ENCODE measurements around the gene KDM2A.
"Not testable (repeated sequence)": the region's sequence is repeated elsewhere in the genome, so short reads cannot be mapped to it uniquely, and the experiment has no call there.

The KDM2A gene

GRCh38 chr11:67202028-67202427 is 83.0 kb downstream of the KDM2A start:
- no peak overlapping the region for H3K4me3 ChIP-seq (ENCODE audit: low read depth, low read length)
- H3K36me3 ChIP-seq (ENCODE audit: control insufficient read depth, insufficient read depth, low read length): peaks cover 26% of the 10 kb centered on the region
- peaks cover 7% of the 10 kb centered on the region for H3K4me1 ChIP-seq (ENCODE audit: control insufficient read depth, insufficient read depth, low read length)
- H3K27me3 ChIP-seq (ENCODE audit: control insufficient read depth, insufficient read depth, low read length): no peaks in the 10 kb centered on the region
- H3K9me3 ChIP-seq (ENCODE audit: control insufficient read depth, insufficient read depth, low read depth, low read length): no peaks in the 10 kb centered on the region
- no peak overlapping the region for H3K9ac ChIP-seq (ENCODE audit: low read length)
- H3K27ac ChIP-seq (ENCODE audit: low read depth, low read length): no peak overlapping the region

GRCh38 chr11:67204822-67205221 is 85.8 kb downstream of the KDM2A start:
- Histone ChIP-seq H3K9me3 (ENCODE audit: control insufficient read depth, insufficient read depth, low read depth, low read length) (no peaks in the 10 kb centered on the region), H3K9ac (ENCODE audit: low read length) (no peak overlapping the region), H3K36me3 (ENCODE audit: control insufficient read depth, insufficient read depth, low read length) (peaks cover 36% of the 10 kb centered on the region), H3K27me3 (ENCODE audit: control insufficient read depth, insufficient read depth, low read length) (no peaks in the 10 kb centered on the region), H3K27ac (ENCODE audit: low read depth, low read length) (no peak overlapping the region), H3K4me1 (ENCODE audit: control insufficient read depth, insufficient read depth, low read length) (no peaks in the 10 kb centered on the region), H3K4me3 (ENCODE audit: low read depth, low read length) (no peak overlapping the region)

- H3K36me3 ChIP-seq (ENCODE audit: control insufficient read depth, insufficient read depth, low read length): peaks cover 61% of the 10 kb centered on the region
- H3K9me3 ChIP-seq (ENCODE audit: control insufficient read depth, insufficient read depth, low read depth, low read length); H3K4me1 ChIP-seq (ENCODE audit: control insufficient read depth, insufficient read depth, low read length); H3K27ac ChIP-seq (ENCODE audit: low read depth, low read length); H3K27me3 ChIP-seq (ENCODE audit: control insufficient read depth, insufficient read depth, low read length); H3K4me3 ChIP-seq (ENCODE audit: low read depth, low read length); H3K9ac ChIP-seq (ENCODE audit: low read length): not testable (repeated sequence)
Measured at GRCh38 chr11:67209222-67209621, 90.2 kb downstream of the KDM2A start.

- Histone ChIP-seq H3K9ac (ENCODE audit: low read length) (no peak overlapping the region), H3K36me3 (ENCODE audit: control insufficient read depth, insufficient read depth, low read length) (peaks cover 75% of the 10 kb centered on the region), H3K9me3 (ENCODE audit: control insufficient read depth, insufficient read depth, low read depth, low read length) (no peaks in the 10 kb centered on the region), H3K27ac (ENCODE audit: low read depth, low read length) (no peak overlapping the region), H3K27me3 (ENCODE audit: control insufficient read depth, insufficient read depth, low read length) (no peaks in the 10 kb centered on the region), H3K4me1 (ENCODE audit: control insufficient read depth, insufficient read depth, low read length) (no peaks in the 10 kb centered on the region), H3K4me3 (ENCODE audit: low read depth, low read length) (no peak overlapping the region)
Measured at GRCh38 chr11:67211656-67212436, 92.8 kb downstream of the KDM2A start.

- no peak overlapping the region for H3K9ac ChIP-seq (ENCODE audit: low read length)
- H3K36me3 ChIP-seq (ENCODE audit: control insufficient read depth, insufficient read depth, low read length): peaks cover 75% of the 10 kb centered on the region
- H3K4me3 ChIP-seq (ENCODE audit: low read depth, low read length): no peak overlapping the region
- H3K27me3 ChIP-seq (ENCODE audit: control insufficient read depth, insufficient read depth, low read length): no peaks in the 10 kb centered on the region
- no peak overlapping the region for H3K27ac ChIP-seq (ENCODE audit: low read depth, low read length)
- no peaks in the 10 kb centered on the region for H3K4me1 ChIP-seq (ENCODE audit: control insufficient read depth, insufficient read depth, low read length)
- H3K9me3 ChIP-seq (ENCODE audit: control insufficient read depth, insufficient read depth, low read depth, low read length): no peaks in the 10 kb centered on the region
Measured at GRCh38 chr11:67213178-67213621, 94.1 kb downstream of the KDM2A start.

GRCh38 chr11:67227726-67228125 is 108.7 kb downstream of the KDM2A start:
- H3K36me3 ChIP-seq (ENCODE audit: control insufficient read depth, insufficient read depth, low read length): peaks cover 71% of the 10 kb centered on the region
- no peaks in the 10 kb centered on the region for H3K4me1 ChIP-seq (ENCODE audit: control insufficient read depth, insufficient read depth, low read length)
- no peak overlapping the region for H3K27ac ChIP-seq (ENCODE audit: low read depth, low read length)
- no peaks in the 10 kb centered on the region for H3K27me3 ChIP-seq (ENCODE audit: control insufficient read depth, insufficient read depth, low read length)
- H3K4me3 ChIP-seq (ENCODE audit: low read depth, low read length): no peak overlapping the region
- H3K9ac ChIP-seq (ENCODE audit: low read length): no peak overlapping the region
- H3K9me3 ChIP-seq (ENCODE audit: control insufficient read depth, insufficient read depth, low read depth, low read length): no peaks in the 10 kb centered on the region

GRCh38 chr11:67230406-67230805 is 111.3 kb downstream of the KDM2A start:
- no peak overlapping the region for H3K9ac ChIP-seq (ENCODE audit: low read length)
- no peaks in the 10 kb centered on the region for H3K4me1 ChIP-seq (ENCODE audit: control insufficient read depth, insufficient read depth, low read length)
- H3K9me3 ChIP-seq (ENCODE audit: control insufficient read depth, insufficient read depth, low read depth, low read length): no peaks in the 10 kb centered on the region
- H3K36me3 ChIP-seq (ENCODE audit: control insufficient read depth, insufficient read depth, low read length): peaks cover 64% of the 10 kb centered on the region
- H3K4me3 ChIP-seq (ENCODE audit: low read depth, low read length): no peak overlapping the region
- H3K27me3 ChIP-seq (ENCODE audit: control insufficient read depth, insufficient read depth, low read length): no peaks in the 10 kb centered on the region
- H3K27ac ChIP-seq (ENCODE audit: low read depth, low read length): no peak overlapping the region

GRCh38 chr11:67230886-67231285 is 111.8 kb downstream of the KDM2A start:
- H3K9me3 ChIP-seq (ENCODE audit: control insufficient read depth, insufficient read depth, low read depth, low read length): no peaks in the 10 kb centered on the region
- no peaks in the 10 kb centered on the region for H3K27me3 ChIP-seq (ENCODE audit: control insufficient read depth, insufficient read depth, low read length)
- H3K4me3 ChIP-seq (ENCODE audit: low read depth, low read length): no peak overlapping the region
- H3K36me3 ChIP-seq (ENCODE audit: control insufficient read depth, insufficient read depth, low read length): peaks cover 62% of the 10 kb centered on the region
- H3K27ac ChIP-seq (ENCODE audit: low read depth, low read length): no peak overlapping the region
- H3K4me1 ChIP-seq (ENCODE audit: control insufficient read depth, insufficient read depth, low read length): no peaks in the 10 kb centered on the region
- no peak overlapping the region for H3K9ac ChIP-seq (ENCODE audit: low read length)

GRCh38 chr11:67233584-67234190 is 114.6 kb downstream of the KDM2A start:
- Histone ChIP-seq H3K36me3 (ENCODE audit: control insufficient read depth, insufficient read depth, low read length) (peaks cover 43% of the 10 kb centered on the region), H3K9ac (ENCODE audit: low read length) (no peak overlapping the region), H3K9me3 (ENCODE audit: control insufficient read depth, insufficient read depth, low read depth, low read length) (no peaks in the 10 kb centered on the region), H3K27ac (ENCODE audit: low read depth, low read length) (no peak overlapping the region), H3K27me3 (ENCODE audit: control insufficient read depth, insufficient read depth, low read length) (no peaks in the 10 kb centered on the region), H3K4me1 (ENCODE audit: control insufficient read depth, insufficient read depth, low read length) (peaks cover 6% of the 10 kb centered on the region; the same call in 1 of the 2 replicates), H3K4me3 (ENCODE audit: low read depth, low read length) (no peak overlapping the region)

GRCh38 chr11:67234571-67234970 is 115.5 kb downstream of the KDM2A start:
- peaks cover 34% of the 10 kb centered on the region for H3K36me3 ChIP-seq (ENCODE audit: control insufficient read depth, insufficient read depth, low read length)
- not testable (repeated sequence) for H3K9ac ChIP-seq (ENCODE audit: low read length); H3K9me3 ChIP-seq (ENCODE audit: control insufficient read depth, insufficient read depth, low read depth, low read length); H3K4me3 ChIP-seq (ENCODE audit: low read depth, low read length); H3K27me3 ChIP-seq (ENCODE audit: control insufficient read depth, insufficient read depth, low read length); H3K27ac ChIP-seq (ENCODE audit: low read depth, low read length)
- peaks cover 15% of the 10 kb centered on the region for H3K4me1 ChIP-seq (ENCODE audit: control insufficient read depth, insufficient read depth, low read length)

- Histone ChIP-seq H3K4me3 (ENCODE audit: low read depth, low read length) (no peak overlapping the region), H3K9me3 (ENCODE audit: control insufficient read depth, insufficient read depth, low read depth, low read length) (no peaks in the 10 kb centered on the region), H3K27me3 (ENCODE audit: control insufficient read depth, insufficient read depth, low read length) (no peaks in the 10 kb centered on the region), H3K36me3 (ENCODE audit: control insufficient read depth, insufficient read depth, low read length) (peaks cover 13% of the 10 kb centered on the region), H3K9ac (ENCODE audit: low read length) (no peak overlapping the region), H3K27ac (ENCODE audit: low read depth, low read length) (no peak overlapping the region), H3K4me1 (ENCODE audit: control insufficient read depth, insufficient read depth, low read length) (peaks cover 20% of the 10 kb centered on the region)
Measured at GRCh38 chr11:67237574-67237973, 118.5 kb downstream of the KDM2A start.
